C4-2B (cell line): Measurements from ENCODE around the gene SMIM13.

Experiments used
- CTCF ChIP-seq: fragments of 450-650 bp; conservative IDR thresholded peaks from 2 replicates; pipeline ENCODE4 v1.5.1; 2017; ENCODE audit warnings: mild to moderate bottlenecking
- ZFX ChIP-seq: fragments of 450-650 bp; IDR thresholded peaks from 2 replicates; pipeline ENCODE4 v1.6.1; 2017

- TF ChIP-seq CTCF (no peak), ZFX (no peak)
Measured at GRCh38 chr6:11129908-11130565, 36.4 kb downstream of the SMIM13 start.
